Fibroblast of lung (primary cell): ENCODE measurements around the gene SLC22A7.

ENCODE experiments used
- EZH2 ChIP-seq: IDR thresholded peaks from 2 replicates; pipeline ENCODE4 v1.5.1; 2012; ENCODE audit warnings: low read length, control low read depth, mild to moderate bottlenecking; ENCODE audit errors: missing control alignments
- TF ChIP-seq, protein P1 (sequence below), 2 donors: IDR thresholded peaks in 1 of 2; conservative IDR thresholded peaks in 1 of 2; 1 replicate in 1 of 2; 2 replicates in 1 of 2; pipeline ENCODE4 v1.5.1; 2011 to 2012; ENCODE audit warnings: low read length in 2 of 2, control low read depth in 1 of 2, inconsistent platforms in 1 of 2, low read depth in 1 of 2, mild to moderate bottlenecking in 1 of 2

DNA sequence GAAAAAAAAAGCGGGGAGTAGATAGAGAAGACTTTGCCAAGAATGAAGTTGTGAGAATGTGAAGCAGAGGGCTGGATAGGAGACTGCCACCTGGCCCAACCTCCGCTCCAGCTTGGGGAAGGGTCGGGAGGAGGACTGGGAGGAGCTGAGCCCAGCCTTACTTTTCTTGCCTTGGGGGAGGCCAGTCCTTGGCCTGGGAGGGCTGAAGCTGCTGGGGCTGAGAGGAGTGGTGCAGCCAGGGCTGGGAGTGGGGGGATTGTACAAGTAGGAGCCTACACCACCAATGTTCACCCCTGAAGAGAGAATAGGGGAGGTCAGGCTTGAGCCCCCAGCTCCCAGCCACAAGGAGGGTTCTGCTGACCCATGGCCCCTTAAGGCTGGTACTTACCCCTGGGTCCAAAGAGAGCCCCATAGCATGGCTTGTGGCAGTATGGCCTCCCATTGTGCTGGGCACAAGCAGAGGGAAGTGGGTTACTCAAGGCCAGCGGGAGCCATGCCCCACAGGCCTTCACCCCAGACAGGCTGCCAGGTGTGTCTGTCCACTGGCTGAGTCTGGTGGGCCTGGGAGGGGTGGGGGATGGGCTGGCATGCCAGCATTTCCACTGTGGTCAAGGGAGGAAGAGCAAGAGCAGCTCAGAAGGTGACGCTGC lies 9.5 kb downstream of the SLC22A7 start:
- TF ChIP-seq, protein P1, sequence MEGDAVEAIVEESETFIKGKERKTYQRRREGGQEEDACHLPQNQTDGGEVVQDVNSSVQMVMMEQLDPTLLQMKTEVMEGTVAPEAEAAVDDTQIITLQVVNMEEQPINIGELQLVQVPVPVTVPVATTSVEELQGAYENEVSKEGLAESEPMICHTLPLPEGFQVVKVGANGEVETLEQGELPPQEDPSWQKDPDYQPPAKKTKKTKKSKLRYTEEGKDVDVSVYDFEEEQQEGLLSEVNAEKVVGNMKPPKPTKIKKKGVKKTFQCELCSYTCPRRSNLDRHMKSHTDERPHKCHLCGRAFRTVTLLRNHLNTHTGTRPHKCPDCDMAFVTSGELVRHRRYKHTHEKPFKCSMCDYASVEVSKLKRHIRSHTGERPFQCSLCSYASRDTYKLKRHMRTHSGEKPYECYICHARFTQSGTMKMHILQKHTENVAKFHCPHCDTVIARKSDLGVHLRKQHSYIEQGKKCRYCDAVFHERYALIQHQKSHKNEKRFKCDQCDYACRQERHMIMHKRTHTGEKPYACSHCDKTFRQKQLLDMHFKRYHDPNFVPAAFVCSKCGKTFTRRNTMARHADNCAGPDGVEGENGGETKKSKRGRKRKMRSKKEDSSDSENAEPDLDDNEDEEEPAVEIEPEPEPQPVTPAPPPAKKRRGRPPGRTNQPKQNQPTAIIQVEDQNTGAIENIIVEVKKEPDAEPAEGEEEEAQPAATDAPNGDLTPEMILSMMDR (conservative IDR thresholded peaks at IDR 0.05 in 1 of 2, IDR thresholded peaks at IDR 0.05 in 1 of 2; ENCODE audit: low read depth in 1 of 2, low read length in 2 of 2) = no peak
- TF ChIP-seq EZH2 = no peak
